ENCODE results near the gene TCHHL1. TPM values are rescaled to one million over a fixed set of nuclear protein-coding genes. Genes with fewer than 3 reads are reported as not detected.

TCHHL1 gene
- polyA plus RNA-seq, 1 donor from 2014 or later: not detected

DNA sequence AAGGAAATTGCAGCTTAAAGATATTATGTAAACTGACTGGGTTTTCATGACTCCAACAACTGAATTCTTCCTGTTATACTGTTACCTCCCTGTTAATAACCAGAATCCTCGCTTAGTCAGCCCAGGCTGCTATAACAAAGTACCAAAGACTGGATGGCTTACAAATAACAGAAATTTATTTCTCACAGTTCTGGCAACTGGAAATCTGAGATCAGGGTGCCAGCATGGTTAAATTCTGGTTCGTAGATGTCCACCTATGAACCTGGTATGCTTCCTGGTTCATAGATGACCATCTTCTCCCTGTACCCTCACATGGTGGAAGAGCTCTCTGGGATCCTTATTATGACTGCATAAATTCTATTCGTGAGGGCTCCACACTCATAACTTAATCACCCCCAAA is 8.1 kb upstream of the TCHHL1 start:
- Histone ChIP-seq H3K9me3 (ENCODE audit: low read length) (no peaks in the 10 kb centered on the region), H3K36me3 (ENCODE audit: insufficient read depth, low read length) (no peaks in the 10 kb centered on the region), H3K27ac (ENCODE audit: low read length) (no peak overlapping the region), H3K4me3 (ENCODE audit: low read length) (no peak overlapping the region), H3K79me2 (replicated peaks; ENCODE audit: insufficient read depth, low read length) (no peaks in the 10 kb centered on the region), H3K27me3 (ENCODE audit: insufficient read depth, low read depth, low read length) (no peaks in the 10 kb centered on the region), H3F3A (ENCODE audit: insufficient read depth, low read length, poor library complexity, severe bottlenecking) (no peaks in the 10 kb centered on the region), H3K9me2 (ENCODE audit: insufficient read depth, low read length) (no peaks in the 10 kb centered on the region), H3K4me2 (ENCODE audit: low read length) (no peak overlapping the region), H3K9ac (ENCODE audit: low read length) (no peak overlapping the region), H4K20me1 (ENCODE audit: insufficient read depth) (no peaks in the 10 kb centered on the region), H2AFZ (ENCODE audit: low read depth, low read length) (no peak overlapping the region)
- TF ChIP-seq POLR2AphosphoS5 (IDR thresholded peaks at IDR 0.05) (no peak), EP300 (conservative IDR thresholded peaks at IDR 0.05; ENCODE audit: poor library complexity, severe bottlenecking) (no peak), EZH2 (IDR thresholded peaks at IDR 0.05; ENCODE audit: borderline replicate concordance, insufficient read depth, low read length, poor library complexity, severe bottlenecking) (no peak), RAD21 (conservative IDR thresholded peaks at IDR 0.05) (no peak), MXI1 (conservative IDR thresholded peaks at IDR 0.05; ENCODE audit: poor library complexity, severe bottlenecking) (no peak), CTCF (IDR thresholded peaks at IDR 0.05; ENCODE audit: poor library complexity, severe bottlenecking) (no peak), TAF1 (IDR thresholded peaks at IDR 0.05; ENCODE audit: low read depth) (no peak), SMC3 (conservative IDR thresholded peaks at IDR 0.05; ENCODE audit: poor library complexity) (no peak), REST (IDR thresholded peaks at IDR 0.05; ENCODE audit: borderline replicate concordance) (no peak)

DNA sequence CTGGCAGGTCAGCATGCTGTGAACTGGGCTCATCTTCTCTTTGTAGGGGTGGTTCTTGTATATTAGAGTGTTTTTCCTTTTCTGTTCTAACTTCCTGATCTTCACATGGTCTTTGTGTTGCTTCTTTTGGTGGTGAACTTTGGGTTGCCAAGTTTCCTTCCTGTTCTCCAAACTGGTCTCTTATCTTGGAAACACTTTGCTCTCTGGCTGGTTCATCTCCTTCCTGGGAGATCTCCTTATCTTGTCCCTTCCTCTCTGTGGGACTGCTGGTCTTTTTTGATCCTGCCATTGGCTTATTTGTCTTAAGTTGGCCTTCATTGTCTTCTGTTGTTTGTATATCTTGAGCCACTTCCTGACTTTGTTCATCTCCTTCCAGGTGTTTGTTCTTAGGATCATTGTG is 2.1 kb downstream of the TCHHL1 start:
- Histone ChIP-seq H3K9me2 (ENCODE audit: insufficient read depth, low read length) (no peaks in the 10 kb centered on the region), H3K9me3 (ENCODE audit: low read length) (no peaks in the 10 kb centered on the region), H3K4me2 (ENCODE audit: low read length) (no peak overlapping the region), H3K27me3 (ENCODE audit: insufficient read depth, low read depth, low read length) (no peaks in the 10 kb centered on the region), H3K36me3 (ENCODE audit: insufficient read depth, low read length) (no peaks in the 10 kb centered on the region), H3K79me2 (replicated peaks; ENCODE audit: insufficient read depth, low read length) (no peaks in the 10 kb centered on the region), H4K20me1 (ENCODE audit: insufficient read depth) (no peaks in the 10 kb centered on the region), H3K27ac (ENCODE audit: low read length) (no peak overlapping the region), H2AFZ (ENCODE audit: low read depth, low read length) (no peak overlapping the region), H3K4me3 (ENCODE audit: low read length) (no peak overlapping the region), H3K9ac (ENCODE audit: low read length) (no peak overlapping the region), H3F3A (ENCODE audit: insufficient read depth, low read length, poor library complexity, severe bottlenecking) (no peaks in the 10 kb centered on the region)
- TF ChIP-seq POLR2AphosphoS5 (IDR thresholded peaks at IDR 0.05): no peak
- TF ChIP-seq REST (IDR thresholded peaks at IDR 0.05; ENCODE audit: borderline replicate concordance): no peak
- no peak for TF ChIP-seq EP300 (conservative IDR thresholded peaks at IDR 0.05; ENCODE audit: poor library complexity, severe bottlenecking)
- no peak for TF ChIP-seq SMC3 (conservative IDR thresholded peaks at IDR 0.05; ENCODE audit: poor library complexity)
- TF ChIP-seq EZH2 (IDR thresholded peaks at IDR 0.05; ENCODE audit: borderline replicate concordance, insufficient read depth, low read length, poor library complexity, severe bottlenecking): no peak
- TF ChIP-seq CTCF (IDR thresholded peaks at IDR 0.05; ENCODE audit: poor library complexity, severe bottlenecking): no peak

Measured in neural cell (in vitro differentiated cells).